OCI-LY1 (cell line): ENCODE data around the gene PDHX.

Experiments
- H2AFZ ChIP-seq: fragments of 200-600 bp; sonication (generic), shearing (Covaris generic); 2 replicates; pipeline ENCODE4 v1.6.0; 2014; ENCODE audit warnings: antibody characterized with exemption, mild to moderate bottlenecking, low read length
- H3F3A ChIP-seq: fragments of 200-600 bp; sonication (generic), shearing (Covaris generic); 2 replicates; pipeline ENCODE4 v1.6.0; 2014; ENCODE audit warnings: mild to moderate bottlenecking, antibody characterized with exemption, low read length, moderate library complexity; ENCODE audit not compliant: insufficient read depth
- H3K27ac ChIP-seq: fragments of 200-600 bp; sonication (generic); 2 replicates; pipeline ENCODE4 v1.5.1; 2014; ENCODE audit warnings: low read length, mixed run types, mild to moderate bottlenecking, low read depth; ENCODE audit not compliant: poor library complexity, severe bottlenecking
- H3K27me3 ChIP-seq: fragments of 200-600 bp; sonication (generic); 2 replicates; pipeline ENCODE4 v1.6.0; 2014; ENCODE audit warnings: antibody characterized with exemption, mild to moderate bottlenecking, low read length, moderate library complexity; ENCODE audit not compliant: insufficient read depth
- H3K36me3 ChIP-seq: fragments of 200-600 bp; sonication (generic); 2 replicates; pipeline ENCODE4 v1.6.1; 2014; ENCODE audit warnings: mild to moderate bottlenecking, antibody characterized with exemption, low read length, moderate library complexity, mixed read lengths; ENCODE audit not compliant: insufficient read depth
- H3K4me1 ChIP-seq: fragments of 200-600 bp; sonication (generic); 2 replicates; pipeline ENCODE4 v1.5.1; 2014; ENCODE audit warnings: mild to moderate bottlenecking, low read length, moderate library complexity; ENCODE audit not compliant: insufficient read depth, severe bottlenecking
- H3K4me2 ChIP-seq: fragments of 200-600 bp; sonication (generic), shearing (Covaris generic); 2 replicates; pipeline ENCODE4 v1.6.1; 2014; ENCODE audit warnings: low read length
- H3K4me3 ChIP-seq: fragments of 200-600 bp; sonication (generic); 2 replicates; pipeline ENCODE4 v1.5.1; 2014; ENCODE audit warnings: low read length, low read depth, mild to moderate bottlenecking, mixed read lengths; ENCODE audit not compliant: poor library complexity, severe bottlenecking
- H3K79me2 ChIP-seq: fragments of 200-600 bp; shearing (Covaris generic); 2 replicates; pipeline ENCODE4 v1.6.1; 2016; ENCODE audit warnings: mixed run types, low read length, mixed read lengths; ENCODE audit not compliant: insufficient read depth
- H3K9ac ChIP-seq: fragments of 200-600 bp; sonication (generic), shearing (Covaris generic); 2 replicates; pipeline ENCODE4 v1.6.1; 2014; ENCODE audit warnings: mild to moderate bottlenecking, low read length, mixed read lengths
- H3K9me2 ChIP-seq: fragments of 200-600 bp; sonication (generic), shearing (Covaris generic); 2 replicates; pipeline ENCODE4 v1.6.1; 2014; ENCODE audit warnings: low read depth, mild to moderate bottlenecking, low read length, mixed read lengths
- H3K9me3 ChIP-seq: fragments of 200-600 bp; shearing (Covaris generic); 2 replicates; pipeline ENCODE4 v1.6.1; 2014; ENCODE audit warnings: low read length, mixed read lengths
- H4K20me1 ChIP-seq: fragments of 200-600 bp; sonication (generic), shearing (Covaris generic); 2 replicates; pipeline ENCODE4 v1.6.0; 2016; ENCODE audit warnings: mild to moderate bottlenecking, low read length; ENCODE audit not compliant: insufficient read depth
- EZH2 ChIP-seq: fragments of 200-600 bp; sonication (generic), shearing (Covaris generic); IDR thresholded peaks from 2 replicates; pipeline ENCODE4 v1.8.0; 2017; ENCODE audit warnings: borderline replicate concordance, mixed run types, mild to moderate bottlenecking, antibody characterized with exemption, low read length, moderate library complexity, mixed read lengths
- TF ChIP-seq, protein P1 (sequence below): fragments of 200-600 bp; sonication (generic), shearing (Covaris generic); IDR thresholded peaks from 2 replicates; pipeline ENCODE4 v1.5.1; 2017; ENCODE audit warnings: mild to moderate bottlenecking, antibody characterized with exemption, low read length, moderate library complexity, mixed read lengths

The PDHX gene

DNA sequence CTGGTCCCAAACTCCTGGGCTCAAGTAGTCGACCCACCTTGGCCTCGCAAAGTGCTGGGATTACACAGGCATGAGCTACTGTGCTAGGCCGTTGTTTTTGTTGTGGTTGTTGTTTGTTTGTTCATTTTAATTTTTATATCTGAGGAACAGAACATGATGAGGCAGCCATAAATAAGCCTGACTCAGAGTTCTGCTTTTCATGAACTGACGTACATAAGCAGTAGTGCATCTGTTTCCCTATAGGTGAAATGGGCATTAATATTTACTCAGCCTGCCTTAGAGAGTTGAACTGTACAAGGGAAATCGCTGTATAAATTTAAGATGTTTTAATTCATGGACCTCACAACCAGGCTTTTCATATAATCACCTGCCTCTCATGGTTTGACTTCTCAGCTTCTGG is 80.5 kb downstream of the PDHX start:
- Histone ChIP-seq H3K4me1 (no peaks in the 10 kb centered on the region), H3K9me2 (no peaks in the 10 kb centered on the region), H2AFZ (no peak overlapping the region), H3K27me3 (no peaks in the 10 kb centered on the region), H3K4me2 (no peak overlapping the region), H4K20me1 (no peaks in the 10 kb centered on the region), H3K9me3 (no peaks in the 10 kb centered on the region), H3K9ac (no peak overlapping the region), H3K4me3 (no peak overlapping the region), H3K27ac (no peak overlapping the region), H3K79me2 (no peaks in the 10 kb centered on the region), H3F3A (no peaks in the 10 kb centered on the region), H3K36me3 (no peaks in the 10 kb centered on the region)
- TF ChIP-seq, protein P1, sequence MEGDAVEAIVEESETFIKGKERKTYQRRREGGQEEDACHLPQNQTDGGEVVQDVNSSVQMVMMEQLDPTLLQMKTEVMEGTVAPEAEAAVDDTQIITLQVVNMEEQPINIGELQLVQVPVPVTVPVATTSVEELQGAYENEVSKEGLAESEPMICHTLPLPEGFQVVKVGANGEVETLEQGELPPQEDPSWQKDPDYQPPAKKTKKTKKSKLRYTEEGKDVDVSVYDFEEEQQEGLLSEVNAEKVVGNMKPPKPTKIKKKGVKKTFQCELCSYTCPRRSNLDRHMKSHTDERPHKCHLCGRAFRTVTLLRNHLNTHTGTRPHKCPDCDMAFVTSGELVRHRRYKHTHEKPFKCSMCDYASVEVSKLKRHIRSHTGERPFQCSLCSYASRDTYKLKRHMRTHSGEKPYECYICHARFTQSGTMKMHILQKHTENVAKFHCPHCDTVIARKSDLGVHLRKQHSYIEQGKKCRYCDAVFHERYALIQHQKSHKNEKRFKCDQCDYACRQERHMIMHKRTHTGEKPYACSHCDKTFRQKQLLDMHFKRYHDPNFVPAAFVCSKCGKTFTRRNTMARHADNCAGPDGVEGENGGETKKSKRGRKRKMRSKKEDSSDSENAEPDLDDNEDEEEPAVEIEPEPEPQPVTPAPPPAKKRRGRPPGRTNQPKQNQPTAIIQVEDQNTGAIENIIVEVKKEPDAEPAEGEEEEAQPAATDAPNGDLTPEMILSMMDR = no peak
- no peak for TF ChIP-seq EZH2

DNA sequence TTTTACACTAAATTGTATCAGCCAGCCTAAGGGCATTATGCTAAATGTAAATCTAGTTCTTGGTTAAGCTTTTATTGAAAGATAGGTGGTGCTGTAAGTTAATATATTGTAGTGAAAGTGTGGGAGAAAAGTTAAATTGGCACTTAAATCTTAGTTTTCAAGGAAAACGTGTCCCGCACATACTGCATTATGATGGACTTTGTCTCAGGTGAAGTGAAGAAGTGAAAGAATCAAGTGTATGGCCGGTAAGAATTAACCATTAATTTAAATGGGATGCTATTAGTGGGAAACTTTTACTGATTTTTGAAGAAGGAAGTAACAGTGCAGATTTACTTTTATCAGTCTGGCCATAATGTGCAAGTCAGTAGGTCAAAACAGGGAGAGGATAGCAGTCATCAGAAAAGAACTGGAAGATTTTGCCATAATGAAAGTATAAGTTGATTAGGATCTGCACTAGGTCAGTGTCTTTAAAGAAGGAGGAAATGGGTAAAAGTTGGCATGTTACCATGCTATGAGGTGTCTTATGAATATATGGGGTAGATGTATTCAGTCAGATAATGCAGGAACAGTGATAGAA is 81.6 kb downstream of the PDHX start:
- H3F3A ChIP-seq = no peaks in the 10 kb centered on the region
- no peaks in the 10 kb centered on the region for H3K4me1 ChIP-seq
- no peak for TF ChIP-seq EZH2
- TF ChIP-seq, protein P1 = peak; percentile 37; the same call in 1 of the 2 replicates
- H2AFZ ChIP-seq = no peak overlapping the region
- no peak overlapping the region for H3K27ac ChIP-seq
- no peaks in the 10 kb centered on the region for H3K27me3 ChIP-seq
- H3K9me3 ChIP-seq = no peaks in the 10 kb centered on the region
- H3K9me2 ChIP-seq = no peaks in the 10 kb centered on the region
- H3K4me3 ChIP-seq = no peak overlapping the region
- no peaks in the 10 kb centered on the region for H4K20me1 ChIP-seq
- no peaks in the 10 kb centered on the region for H3K79me2 ChIP-seq
- H3K4me2 ChIP-seq = no peak overlapping the region
- no peak overlapping the region for H3K9ac ChIP-seq
- no peaks in the 10 kb centered on the region for H3K36me3 ChIP-seq

DNA sequence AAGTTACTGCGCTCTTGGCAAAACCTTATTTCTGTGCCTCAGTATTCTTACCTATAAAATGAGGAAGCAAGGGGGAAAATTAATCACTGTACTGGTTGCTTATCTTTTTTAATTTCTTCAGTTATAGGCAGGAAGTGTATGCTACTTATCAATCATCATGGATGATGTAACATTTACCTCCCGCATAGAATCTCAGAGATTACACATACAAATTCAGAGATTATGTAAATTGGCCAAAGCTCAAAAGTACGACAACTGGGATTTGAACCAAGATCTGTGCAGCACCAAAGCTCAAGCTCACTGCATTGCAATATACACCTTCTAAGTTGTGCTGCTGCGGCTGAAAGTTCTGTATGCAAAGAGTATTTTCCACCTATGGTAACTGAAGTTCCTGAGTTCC is 83.0 kb downstream of the PDHX start:
- Histone ChIP-seq H4K20me1 (no peaks in the 10 kb centered on the region), H3K9me3 (no peaks in the 10 kb centered on the region), H3K4me2 (no peak overlapping the region), H3K79me2 (no peaks in the 10 kb centered on the region), H3F3A (no peaks in the 10 kb centered on the region), H3K4me1 (no peaks in the 10 kb centered on the region), H3K27me3 (no peaks in the 10 kb centered on the region), H3K27ac (no peak overlapping the region), H3K36me3 (no peaks in the 10 kb centered on the region), H3K4me3 (no peak overlapping the region), H3K9ac (no peak overlapping the region), H3K9me2 (no peaks in the 10 kb centered on the region), H2AFZ (no peak overlapping the region)
- no peak for TF ChIP-seq EZH2
- TF ChIP-seq, protein P1 = no peak
